Fibroblast of pulmonary artery (primary cell): ENCODE measurements around the gene OTOP2.
"Not testable (repeated sequence)": the region's sequence is repeated elsewhere in the genome, so short reads cannot be mapped to it uniquely, and the experiment has no call there.

ENCODE experiments used
- DNase-seq: peaks from one replicate; pipeline ENCODE4 v3.0.0-alpha.2; 2010; ENCODE audit warnings: low read depth
- H3K4me3 ChIP-seq: replicated peaks from 2 replicates; pipeline ENCODE4 v1.5.1; 2011; ENCODE audit warnings: low read depth, mild to moderate bottlenecking, control low read depth, low read length, moderate library complexity
- TF ChIP-seq, protein P1 (sequence below): IDR thresholded peaks from 2 replicates; pipeline ENCODE4 v1.5.1; 2011; ENCODE audit warnings: mild to moderate bottlenecking, control low read depth, low read length, inconsistent platforms; ENCODE audit errors: missing control alignments

OTOP2 gene

DNA sequence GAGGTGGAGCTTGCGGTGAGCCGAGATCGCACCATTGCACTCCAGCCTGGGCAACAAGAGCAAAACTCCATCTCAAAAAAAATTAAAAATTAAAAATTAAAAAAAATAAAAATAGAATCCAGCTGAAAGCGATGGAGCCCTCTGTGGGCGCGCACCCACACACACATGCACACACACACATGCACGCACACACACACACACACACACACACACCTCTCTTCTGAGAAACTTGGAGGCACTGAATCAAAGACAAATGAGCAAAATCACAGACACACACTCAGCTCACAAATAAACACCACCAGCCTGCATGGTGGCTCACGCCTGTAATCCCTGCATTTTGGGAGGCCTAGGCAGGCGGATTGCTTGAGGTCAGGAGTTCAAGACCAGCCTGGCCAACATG lies 21.0 kb upstream of the OTOP2 start:
- no peak overlapping the region for H3K4me3 ChIP-seq
- DNase-seq: no peak
- TF ChIP-seq, protein P1, sequence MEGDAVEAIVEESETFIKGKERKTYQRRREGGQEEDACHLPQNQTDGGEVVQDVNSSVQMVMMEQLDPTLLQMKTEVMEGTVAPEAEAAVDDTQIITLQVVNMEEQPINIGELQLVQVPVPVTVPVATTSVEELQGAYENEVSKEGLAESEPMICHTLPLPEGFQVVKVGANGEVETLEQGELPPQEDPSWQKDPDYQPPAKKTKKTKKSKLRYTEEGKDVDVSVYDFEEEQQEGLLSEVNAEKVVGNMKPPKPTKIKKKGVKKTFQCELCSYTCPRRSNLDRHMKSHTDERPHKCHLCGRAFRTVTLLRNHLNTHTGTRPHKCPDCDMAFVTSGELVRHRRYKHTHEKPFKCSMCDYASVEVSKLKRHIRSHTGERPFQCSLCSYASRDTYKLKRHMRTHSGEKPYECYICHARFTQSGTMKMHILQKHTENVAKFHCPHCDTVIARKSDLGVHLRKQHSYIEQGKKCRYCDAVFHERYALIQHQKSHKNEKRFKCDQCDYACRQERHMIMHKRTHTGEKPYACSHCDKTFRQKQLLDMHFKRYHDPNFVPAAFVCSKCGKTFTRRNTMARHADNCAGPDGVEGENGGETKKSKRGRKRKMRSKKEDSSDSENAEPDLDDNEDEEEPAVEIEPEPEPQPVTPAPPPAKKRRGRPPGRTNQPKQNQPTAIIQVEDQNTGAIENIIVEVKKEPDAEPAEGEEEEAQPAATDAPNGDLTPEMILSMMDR: no peak

DNA sequence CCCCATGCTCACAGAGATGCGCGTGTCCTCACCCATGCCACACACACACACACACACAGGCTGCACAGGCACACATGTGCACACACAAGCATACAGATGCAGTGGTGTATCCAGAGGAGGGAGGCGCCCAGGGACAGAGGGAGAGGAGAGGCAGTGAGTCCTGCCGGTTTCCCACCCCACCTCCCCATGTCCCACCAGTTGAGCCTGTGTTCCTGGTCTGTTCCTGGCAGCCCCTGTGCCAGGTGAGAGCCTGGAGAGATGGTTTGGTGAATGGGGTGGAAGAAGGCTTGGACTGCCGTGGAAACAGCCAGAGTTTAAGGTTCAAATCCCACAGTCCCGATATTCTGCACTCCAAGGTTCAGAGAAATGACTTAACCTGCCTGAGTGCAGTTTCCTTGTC lies 20.4 kb upstream of the OTOP2 start:
- H3K4me3 ChIP-seq: no peak overlapping the region
- DNase-seq: no peak
- TF ChIP-seq, protein P1: no peak

DNA sequence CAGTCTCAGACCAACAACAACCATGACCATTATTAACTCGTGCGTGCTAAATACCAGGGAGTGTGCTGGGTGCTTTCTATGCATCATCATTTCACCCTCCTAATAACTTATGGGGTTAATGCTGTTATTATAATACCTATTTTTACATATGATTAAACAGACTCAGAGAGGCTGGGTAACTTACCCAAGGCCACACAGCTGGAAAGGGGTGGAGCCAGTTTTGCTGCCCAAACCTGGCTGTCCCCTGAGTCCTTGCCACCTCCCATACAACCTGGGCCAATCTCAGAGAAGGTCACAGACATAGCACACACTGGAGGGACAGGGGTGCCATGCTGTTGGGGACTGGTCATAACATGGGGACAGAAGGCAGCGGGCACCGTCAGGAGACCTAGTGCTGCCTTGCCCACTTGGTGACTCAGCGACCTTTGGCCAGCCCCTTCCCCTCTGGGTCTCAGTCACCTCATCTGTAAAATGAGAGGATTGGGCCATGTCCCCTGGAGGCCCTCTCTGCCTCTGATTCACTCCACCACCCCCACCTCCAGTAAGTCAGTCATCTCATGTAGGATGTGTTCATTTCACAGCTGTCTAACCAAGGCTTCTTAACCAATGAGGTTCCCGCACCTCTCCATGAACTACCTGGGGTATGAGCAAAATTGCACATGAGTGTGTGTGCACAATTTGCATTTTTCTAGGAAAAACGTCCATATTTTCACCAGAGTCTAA lies 19.2 kb upstream of the OTOP2 start:
- TF ChIP-seq, protein P1: no peak
- no peak overlapping the region for H3K4me3 ChIP-seq
- DNase-seq: no peak

DNA sequence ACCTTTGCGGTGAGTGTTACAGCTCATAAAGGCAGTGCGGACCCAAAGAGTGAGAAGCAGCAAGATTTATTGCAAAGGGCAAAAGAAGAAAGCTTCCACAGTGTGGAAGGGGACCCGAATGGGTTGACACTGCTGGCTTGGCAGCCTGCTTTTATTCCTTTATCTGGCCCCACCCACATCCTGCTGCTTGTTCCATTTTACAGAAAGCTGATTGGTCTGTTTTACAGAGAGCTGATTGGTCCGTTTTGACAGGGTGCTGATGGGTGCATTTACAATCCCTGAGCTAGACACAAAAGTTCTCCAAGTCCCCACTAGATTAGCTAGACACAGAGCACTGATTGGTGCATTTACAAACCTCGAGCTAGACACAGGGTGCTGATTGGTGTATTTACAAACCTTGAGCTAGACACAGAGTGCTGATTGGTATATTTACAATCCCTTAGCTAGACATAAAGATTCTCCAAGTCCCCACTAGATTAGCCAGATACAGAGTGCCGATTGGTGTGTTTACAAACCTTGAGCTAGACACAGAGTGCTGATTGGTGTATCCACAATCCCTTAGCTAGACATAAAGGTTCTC lies 17.8 kb upstream of the OTOP2 start:
- not testable (repeated sequence) for H3K4me3 ChIP-seq, DNase-seq

DNA sequence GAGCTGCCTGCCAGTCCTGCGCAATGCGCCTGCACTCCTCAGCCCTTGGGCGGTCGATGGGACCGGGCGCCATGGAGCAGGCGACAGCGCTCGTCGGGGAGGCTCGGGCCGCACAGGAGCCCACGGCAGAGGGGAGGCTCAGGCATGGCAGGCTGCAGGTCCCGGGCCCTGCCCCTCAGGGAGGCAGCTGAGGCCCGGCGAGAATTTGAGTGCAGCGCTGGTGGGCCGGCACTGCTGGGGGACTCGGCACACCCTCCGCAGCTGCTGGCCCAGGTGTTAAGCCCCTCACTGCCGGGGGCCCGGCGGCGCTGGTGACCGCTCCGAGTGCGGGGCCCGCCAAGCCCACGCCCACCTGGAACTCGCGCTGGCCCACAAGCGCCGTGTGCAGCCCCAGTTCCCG lies 17.1 kb upstream of the OTOP2 start:
- no peak for DNase-seq
- no peak overlapping the region for H3K4me3 ChIP-seq

DNA sequence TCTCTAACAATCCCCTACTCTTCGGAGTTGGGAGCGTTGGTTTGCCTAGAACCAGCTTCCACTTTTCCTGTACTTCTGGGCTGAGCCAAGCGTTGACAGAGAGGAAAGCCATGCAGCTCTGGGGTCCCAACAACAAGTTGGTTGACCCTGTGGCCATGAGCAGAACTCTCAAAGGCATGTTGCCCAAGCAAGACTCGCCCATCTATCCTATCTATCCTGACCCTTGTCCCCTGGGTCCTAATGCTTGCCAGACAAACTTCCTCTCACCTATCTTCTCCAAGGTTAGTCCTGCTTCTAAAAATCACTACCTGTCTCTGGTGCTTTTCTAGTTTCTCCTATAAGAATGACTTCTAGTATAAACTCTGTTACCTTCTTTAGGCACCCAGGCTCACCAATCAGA lies 15.0 kb upstream of the OTOP2 start:
- not testable (repeated sequence) for H3K4me3 ChIP-seq, DNase-seq

More for the DNA sequence above, 17.1 kb upstream of the OTOP2 start:
- TF ChIP-seq, protein P1: no peak

DNA sequence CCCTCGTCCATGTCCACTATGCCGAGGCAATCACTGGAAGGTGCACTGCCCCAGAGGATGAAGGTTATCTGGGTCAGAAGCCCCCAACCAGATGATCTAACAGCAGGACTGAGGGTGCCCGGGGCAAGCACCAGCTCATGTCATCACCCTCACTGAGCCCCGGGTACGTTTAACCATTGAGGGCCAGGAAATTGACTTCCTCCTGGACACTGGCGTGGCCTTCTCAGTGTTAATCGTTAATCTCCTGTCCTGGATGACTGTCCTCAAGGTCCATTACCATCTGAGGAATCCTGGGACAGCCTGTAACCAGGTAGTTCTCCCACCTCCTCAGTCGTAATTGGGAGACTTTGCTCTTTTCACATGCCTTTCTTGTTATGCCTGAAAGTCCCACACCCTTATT lies 12.7 kb upstream of the OTOP2 start:
- not testable (repeated sequence) for H3K4me3 ChIP-seq, DNase-seq

DNA sequence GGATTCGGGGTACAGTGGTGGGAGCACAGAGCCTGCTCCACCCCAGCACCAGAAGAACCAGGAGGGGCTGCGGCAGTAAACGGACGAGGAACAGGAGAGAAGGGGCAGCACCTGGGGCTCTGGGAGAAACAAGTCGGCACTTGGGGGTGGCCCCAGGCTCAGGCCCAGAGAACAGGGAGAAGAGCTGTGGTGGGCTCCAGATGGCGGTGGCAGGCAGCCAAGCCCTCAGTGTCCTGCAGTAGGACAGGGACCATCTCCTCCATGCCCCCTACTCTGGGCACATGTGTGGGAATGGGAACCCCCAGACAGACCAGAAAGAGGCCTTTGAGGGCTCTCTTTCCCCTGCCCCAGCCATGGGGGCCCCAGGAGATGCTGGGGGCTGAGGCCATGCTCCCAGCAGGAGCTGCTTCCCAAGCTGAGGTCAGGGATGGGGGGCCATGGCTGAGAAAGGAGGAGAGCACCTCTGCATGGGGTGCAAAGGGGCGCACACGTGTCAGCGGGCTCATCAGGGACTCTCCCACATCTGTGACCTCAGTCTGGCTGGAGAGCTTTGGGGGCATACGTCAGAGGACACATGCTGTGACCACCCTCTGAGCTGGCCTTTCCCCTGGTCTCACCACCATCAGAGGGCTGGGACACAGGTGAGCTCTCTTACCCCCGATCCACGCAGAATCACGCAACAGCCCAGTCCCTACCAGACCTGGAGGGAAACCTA lies 7.8 kb upstream of the OTOP2 start:
- no peak for DNase-seq
- no peak overlapping the region for H3K4me3 ChIP-seq
- TF ChIP-seq, protein P1: no peak
